Uterus (tissue), 4 donors: ENCODE data around the gene IGF2R. TPM values are rescaled to one million over a fixed set of nuclear protein-coding genes. Genes with fewer than 3 reads are reported as not detected.

Source experiments
- DNase-seq, 2 donors: peaks; one replicate each; pipeline ENCODE4 v3.0.0-alpha.2; 2019 to 2020
- H3K27ac ChIP-seq, 2 donors: fragments of 200-600 bp; sonication (generic); 1 replicate in 1 of 2; 2 replicates in 1 of 2; pipeline ENCODE4 v1.5.1; 2016 to 2018
- H3K27me3 ChIP-seq, 2 donors: fragments of 200-600 bp; sonication (generic); one replicate each; pipeline ENCODE4 v1.5.1; 2018 to 2019; ENCODE audit warnings: control low read depth in 1 of 2
- H3K36me3 ChIP-seq, 2 donors: fragments of 200-600 bp; sonication (generic); one replicate each; pipeline ENCODE4 v1.5.1; 2019; ENCODE audit warnings: control low read depth in 1 of 2
- H3K4me1 ChIP-seq, 2 donors: fragments of 200-600 bp; sonication (generic); one replicate each; pipeline ENCODE4 v1.5.1; 2018 to 2019; ENCODE audit warnings: control low read depth in 1 of 2
- H3K4me3 ChIP-seq, 2 donors: fragments of 200-600 bp; sonication (generic); 1 replicate in 1 of 2; 2 replicates in 1 of 2; pipeline ENCODE4 v1.5.1; 2018 to 2019; ENCODE audit warnings: mild to moderate bottlenecking in 1 of 2
- H3K9me3 ChIP-seq, 2 donors: fragments of 200-600 bp; sonication (generic); one replicate each; pipeline ENCODE4 v1.5.1; 2019; ENCODE audit warnings: control low read depth in 1 of 2
- CTCF ChIP-seq, 4 experiments: fragments of 200-600 bp in 2 of 4; fragments of 450-650 bp in 2 of 4; sonication (generic) in 2 of 4; IDR thresholded peaks; one replicate each; pipeline ENCODE4 v1.5.1; 2016 to 2019; ENCODE audit warnings: antibody characterized with exemption in 4 of 4, mild to moderate bottlenecking in 2 of 4, moderate library complexity in 1 of 4
- POLR2A ChIP-seq, 2 donors: fragments of 450-650 bp; IDR thresholded peaks; one replicate each; pipeline ENCODE4 v1.6.1; 2016; ENCODE audit warnings: antibody characterized with exemption in 2 of 2, mild to moderate bottlenecking in 1 of 2, moderate library complexity in 1 of 2
- intact Hi-C: fragments of 100-400 bp; cut with DNase I; formaldehyde crosslinking; loops from one replicate; pipeline ENCODE4 v1.15.1; 2023; ENCODE audit warnings: low total_unique reads
- total RNA-seq, 4 donors: library from RNA; depleted of rRNA in 3 of 4; stranded (reverse); fragments of >200 nt in 3 of 4; gene quantifications; one replicate each; pipeline versions ENCODE4 v1.1.0 to v1.2.4, GENCODE V29; 2014 to 2023
- donor health status: DM: yes; HTN: yes; CAD: no.

IGF2R gene
- total RNA-seq, 4 donors from 2014 or later, result 36.5 to 91.7 (median 61.7) TPM

- H3K4me3 ChIP-seq, result no peak overlapping the region
- H3K36me3 ChIP-seq, result no peaks in the 10 kb centered on the region
- TF ChIP-seq CTCF (IDR thresholded peaks at IDR 0.05) (no peak), POLR2A (IDR thresholded peaks at IDR 0.05) (no peak)
- intact Hi-C loops, result loop anchor here (5.0 kb wide), 1 partner anchor 372 kb away; no protein-coding TSS in a partner anchor
- DNase-seq, result no peak
- H3K4me1 ChIP-seq, result no peaks in the 10 kb centered on the region
- no peaks in the 10 kb centered on the region for H3K9me3 ChIP-seq
- no peaks in the 10 kb centered on the region for H3K27me3 ChIP-seq
- no peak overlapping the region for H3K27ac ChIP-seq
Observed at GRCh38 chr6:160085226-160085625, 116.3 kb downstream of the IGF2R start.

- no peak for TF ChIP-seq CTCF (IDR thresholded peaks at IDR 0.05)
- TF ChIP-seq POLR2A (IDR thresholded peaks at IDR 0.05), result no peak
- no peaks in the 10 kb centered on the region for H3K27me3 ChIP-seq
- no peaks in the 10 kb centered on the region for H3K36me3 ChIP-seq
- intact Hi-C loops, result loop anchor here (5.0 kb wide), 1 partner anchor 371 kb away; no protein-coding TSS in a partner anchor
- no peaks in the 10 kb centered on the region for H3K4me1 ChIP-seq
- no peaks in the 10 kb centered on the region for H3K9me3 ChIP-seq
- no peak overlapping the region for H3K4me3 ChIP-seq
- no peak for DNase-seq
- H3K27ac ChIP-seq, result no peak overlapping the region
Observed at GRCh38 chr6:160085713-160086505, 117.0 kb downstream of the IGF2R start.

GRCh38 chr6:160086754-160087153 is 117.9 kb downstream of the IGF2R start:
- Histone ChIP-seq H3K9me3 (no peaks in the 10 kb centered on the region), H3K4me3 (no peak overlapping the region), H3K27ac (no peak overlapping the region), H3K36me3 (no peaks in the 10 kb centered on the region), H3K27me3 (no peaks in the 10 kb centered on the region), H3K4me1 (no peaks in the 10 kb centered on the region)
- no peak for TF ChIP-seq POLR2A (IDR thresholded peaks at IDR 0.05)
- no peak for TF ChIP-seq CTCF (IDR thresholded peaks at IDR 0.05)
- intact Hi-C loops, result loop anchor here (5.0 kb wide), 1 partner anchor 371 kb away; no protein-coding TSS in a partner anchor
- DNase-seq, result no peak

- Histone ChIP-seq H3K4me1 (no peaks in the 10 kb centered on the region), H3K27me3 (no peaks in the 10 kb centered on the region), H3K27ac (peak overlapping the region; percentile 64 to 72), H3K36me3 (no peaks in the 10 kb centered on the region), H3K4me3 (no peak overlapping the region), H3K9me3 (no peaks in the 10 kb centered on the region)
- intact Hi-C loops, result loop anchor here (5.0 kb wide), 1 partner anchor 369 kb away; no protein-coding TSS in a partner anchor
- peak; percentile 80 to 81 for DNase-seq
- TF ChIP-seq CTCF (IDR thresholded peaks at IDR 0.05) (peak; percentile 55 to 82 (median 74)), POLR2A (IDR thresholded peaks at IDR 0.05) (no peak)
Observed at GRCh38 chr6:160088069-160088783, 119.3 kb downstream of the IGF2R start.
